Dermis blood vessel endothelial cell (primary cell): ENCODE results near the gene SLC38A3. TPM values are rescaled to one million over a fixed set of nuclear protein-coding genes. Genes with fewer than 3 reads are reported as not detected.

Experiments
- DNase-seq: peaks from one replicate; pipeline ENCODE4 v3.0.0; 2010
- total RNA-seq: library from RNA; depleted of rRNA; stranded (reverse); fragments of >200 nt; gene quantifications from 2 replicates; pipeline ENCODE4 v1.2.3, GENCODE V29; 2014

SLC38A3 gene
- total RNA-seq: not detected in 2 replicates

DNA sequence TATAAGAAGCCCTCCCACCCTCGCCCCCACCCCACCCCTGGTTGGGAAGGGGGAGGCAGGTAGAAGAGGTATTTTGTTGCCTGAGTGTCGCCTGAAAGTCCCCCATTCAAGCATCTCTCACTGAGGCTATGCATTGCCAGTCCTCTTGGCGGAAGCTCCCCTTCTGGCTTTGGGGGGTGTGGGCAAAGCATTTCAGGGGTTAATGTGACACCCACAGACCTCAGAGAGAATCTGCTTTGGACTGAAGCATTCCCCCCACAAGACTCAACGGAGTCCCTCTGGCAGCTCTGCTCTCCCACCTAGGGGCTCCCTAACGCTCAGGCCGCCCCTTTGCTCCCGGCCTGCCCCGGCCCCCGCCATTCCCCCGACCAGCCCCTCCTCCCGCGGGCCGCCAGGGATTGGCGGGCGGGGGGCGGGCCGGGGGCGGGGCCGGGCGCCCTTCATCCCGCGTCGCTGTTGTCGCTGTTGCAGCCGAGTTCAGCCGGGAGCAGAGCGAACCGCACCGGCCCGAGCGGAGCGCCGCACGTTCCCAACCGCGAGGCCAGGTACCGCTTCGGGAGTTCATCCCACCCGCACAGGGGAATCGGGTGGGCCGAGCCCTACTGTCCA, at the start of gene SLC38A3:
Gene SLC38A3, plus strand, starts transcription at position 468 of the 609 bp plus-strand sequence. CDS start 8,929 bp downstream, outside the sequence.
- peak; percentile 21 for DNase-seq

DNA sequence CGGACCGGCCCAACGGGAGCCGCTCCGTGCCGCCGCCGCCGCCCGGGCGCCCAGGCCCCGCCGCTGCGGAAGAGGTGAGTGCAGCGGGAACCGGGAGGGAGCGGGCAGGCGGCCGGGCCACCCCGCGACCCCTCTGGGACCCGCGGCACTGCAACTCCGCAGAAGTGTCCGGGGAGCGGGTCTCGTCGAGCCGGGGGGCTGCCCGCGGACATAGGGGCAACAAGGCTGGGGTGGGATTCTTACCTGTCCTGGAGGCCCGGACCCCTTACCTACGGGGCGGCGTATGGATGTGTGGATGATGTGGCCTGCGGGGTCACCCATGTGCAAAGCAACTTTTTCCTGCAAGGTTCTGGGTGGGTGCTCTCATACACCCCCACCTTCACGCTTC, 49.6 kb upstream of the SLC38A3 start:
- DNase-seq: no peak

DNA sequence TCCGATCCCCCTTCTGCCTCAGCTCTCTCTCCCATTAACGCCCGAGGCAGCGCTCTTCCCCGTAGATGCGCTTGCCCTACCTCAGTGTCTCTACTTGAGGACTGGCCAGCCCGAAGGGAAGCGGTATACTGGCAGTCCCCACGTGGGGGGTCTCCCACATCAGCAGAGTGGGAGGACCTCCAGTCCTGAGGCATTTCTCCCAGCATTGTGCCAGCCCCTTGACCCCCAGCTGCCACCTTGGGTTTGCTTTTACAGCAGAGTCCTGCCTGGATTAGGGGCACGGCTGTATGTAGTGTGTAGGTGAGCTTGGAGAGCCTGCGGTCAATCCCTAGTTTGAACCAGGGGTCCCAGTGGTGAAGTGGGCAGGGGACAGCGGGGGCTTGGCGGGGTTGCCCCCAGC, 49.2 kb upstream of the SLC38A3 start:
- DNase-seq: no peak

DNA sequence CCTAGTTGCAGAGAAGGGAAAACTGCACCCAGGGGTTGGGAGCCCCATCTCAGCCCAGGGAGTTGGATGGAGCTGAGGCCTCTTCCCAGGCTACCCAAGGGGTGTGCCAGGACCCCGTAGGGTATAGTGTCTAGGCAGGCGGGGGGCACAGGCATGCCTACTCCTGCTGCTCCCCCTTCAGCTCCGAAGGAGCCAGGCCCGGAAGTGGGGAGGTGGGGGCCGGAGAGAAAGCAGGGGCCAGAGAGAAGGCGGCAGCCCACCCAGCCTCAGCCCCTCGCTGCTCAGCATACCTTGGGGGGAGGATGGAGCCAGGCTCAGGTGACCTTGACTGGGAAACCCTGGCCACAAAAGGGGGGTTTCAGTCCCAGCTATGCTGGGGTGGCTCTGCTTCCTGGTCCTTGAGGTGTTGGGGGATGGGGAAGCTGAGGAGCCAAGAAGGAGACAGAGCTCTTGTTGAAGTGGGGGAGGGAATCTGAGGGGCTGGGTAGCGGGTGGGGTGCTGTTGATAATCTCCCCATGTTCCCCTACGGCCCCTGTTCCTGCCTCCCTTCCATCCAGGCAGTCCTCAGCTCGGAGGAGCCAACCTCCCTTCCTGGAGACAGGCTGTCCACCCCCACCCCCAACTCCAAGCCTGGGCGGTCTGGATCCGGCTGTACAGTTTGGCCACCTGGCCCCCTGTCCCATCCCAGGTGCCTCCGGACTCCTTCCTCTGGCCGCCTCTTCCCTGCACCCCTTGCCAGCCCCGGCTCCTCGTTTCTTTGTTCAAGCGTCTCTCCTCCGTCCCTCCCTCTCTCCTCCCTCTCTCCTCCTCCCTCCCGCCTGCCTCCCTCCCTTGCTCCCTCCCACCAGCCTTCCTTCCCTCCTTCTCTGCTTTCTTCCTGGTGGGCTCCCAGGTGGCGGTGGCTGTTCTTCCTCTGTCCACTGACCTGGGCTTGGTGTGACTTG, 48.2 kb upstream of the SLC38A3 start:
- no peak for DNase-seq

DNA sequence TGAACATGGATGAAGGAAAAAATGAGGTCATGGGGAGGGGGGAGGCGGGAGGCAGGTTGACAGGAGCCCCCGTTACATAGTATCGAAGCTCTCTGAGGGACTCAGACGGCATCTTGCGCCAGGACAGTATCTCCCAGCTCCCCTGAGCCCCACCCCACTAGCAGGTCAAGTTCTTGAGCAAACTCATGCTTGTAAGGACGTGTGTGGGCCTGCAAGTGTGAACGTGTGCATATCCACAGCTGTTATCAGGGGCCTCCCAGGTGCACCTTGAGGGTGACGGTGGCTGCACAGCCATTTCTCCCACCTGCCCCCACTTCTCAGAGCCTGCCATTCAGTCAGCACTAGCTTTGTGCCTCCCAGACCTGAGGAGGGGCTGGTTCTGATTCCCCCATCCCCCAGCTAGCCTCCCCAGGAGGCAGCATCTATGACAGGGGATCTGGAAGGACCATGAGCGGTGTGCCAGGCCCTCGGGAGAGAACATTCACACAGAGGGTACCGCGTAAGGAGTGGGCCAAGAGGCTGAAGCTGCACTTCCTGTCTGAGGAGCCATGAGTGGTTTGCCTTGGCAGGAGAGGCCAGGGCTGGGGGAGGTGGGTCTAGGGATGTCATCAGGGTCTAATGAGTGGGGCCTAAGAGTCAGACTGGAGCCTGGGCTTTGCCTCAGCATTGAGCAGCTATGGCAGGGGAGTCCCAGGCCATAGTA, 47.1 kb upstream of the SLC38A3 start:
- DNase-seq: peak; percentile 67

DNA sequence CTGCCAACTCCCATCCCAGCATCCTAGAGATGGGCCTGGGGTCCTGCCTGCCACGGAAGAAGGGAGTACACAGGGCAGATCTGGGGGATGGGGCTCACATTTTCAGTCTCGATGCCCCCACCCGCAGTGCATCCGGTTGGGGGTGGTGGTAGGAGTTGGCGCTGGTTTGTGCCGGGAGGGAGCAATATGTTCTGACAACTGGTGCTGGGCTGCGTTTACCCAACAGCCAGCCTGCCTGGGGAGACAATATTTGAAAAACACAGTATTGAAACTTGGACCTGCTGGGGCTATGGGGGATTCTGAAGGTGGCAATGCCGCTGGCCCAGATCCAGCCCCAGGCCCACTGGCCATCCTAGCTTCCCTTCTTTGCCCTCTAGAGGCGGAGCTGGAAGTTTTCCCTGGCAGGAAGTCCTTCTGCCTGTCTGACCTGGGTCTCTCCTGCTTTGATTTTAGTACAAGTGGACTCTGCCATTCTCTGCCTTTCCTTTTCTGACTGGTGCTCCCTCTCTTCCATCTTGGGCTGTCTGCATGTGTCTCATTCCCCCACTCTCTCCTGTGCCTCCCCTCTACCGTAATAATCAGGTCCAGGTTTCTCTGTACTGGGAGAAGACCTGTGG, 46.4 kb upstream of the SLC38A3 start:
- DNase-seq: no peak

DNA sequence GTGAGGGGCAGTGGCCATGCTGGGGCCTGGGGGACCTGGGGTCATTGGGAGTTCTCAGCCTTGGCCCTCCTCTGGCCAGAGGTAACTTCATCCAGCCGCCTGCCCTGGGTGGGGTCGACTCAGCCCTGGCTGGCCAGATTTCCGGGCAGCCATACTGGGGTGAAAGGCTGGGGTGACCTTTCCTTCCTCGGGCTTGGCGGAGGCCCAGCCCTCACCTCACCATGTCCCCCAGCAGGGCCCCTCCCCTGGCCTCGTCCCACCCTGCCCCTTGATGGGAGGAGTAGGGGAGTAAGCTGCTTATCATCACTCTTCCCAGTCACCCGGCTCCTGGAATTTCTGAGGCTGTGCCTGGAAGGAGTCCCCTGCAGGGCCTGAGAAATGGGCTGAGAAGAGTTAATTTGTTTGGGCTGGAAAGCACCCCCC, 44.5 kb upstream of the SLC38A3 start:
- no peak for DNase-seq

DNA sequence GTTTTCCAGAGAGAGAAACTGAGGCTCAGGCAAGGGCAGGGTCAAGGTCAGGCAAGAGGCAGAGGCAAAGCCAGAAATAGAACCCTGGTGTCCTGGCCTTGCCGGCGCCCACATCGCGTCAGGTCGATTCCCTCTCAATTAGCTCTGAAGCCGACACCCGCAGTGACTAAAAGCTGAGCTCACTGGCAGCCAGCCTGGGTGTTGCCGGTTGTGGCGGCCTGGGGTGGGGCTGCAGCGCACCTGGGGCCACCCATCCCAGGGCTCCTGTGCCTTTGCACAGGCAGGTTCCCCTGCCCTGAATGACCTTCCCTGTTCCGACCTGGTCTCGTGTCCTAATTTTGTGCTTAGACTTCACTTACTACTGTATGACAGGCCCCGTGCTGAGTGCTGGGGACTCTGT, 43.8 kb upstream of the SLC38A3 start:
- no peak for DNase-seq

DNA sequence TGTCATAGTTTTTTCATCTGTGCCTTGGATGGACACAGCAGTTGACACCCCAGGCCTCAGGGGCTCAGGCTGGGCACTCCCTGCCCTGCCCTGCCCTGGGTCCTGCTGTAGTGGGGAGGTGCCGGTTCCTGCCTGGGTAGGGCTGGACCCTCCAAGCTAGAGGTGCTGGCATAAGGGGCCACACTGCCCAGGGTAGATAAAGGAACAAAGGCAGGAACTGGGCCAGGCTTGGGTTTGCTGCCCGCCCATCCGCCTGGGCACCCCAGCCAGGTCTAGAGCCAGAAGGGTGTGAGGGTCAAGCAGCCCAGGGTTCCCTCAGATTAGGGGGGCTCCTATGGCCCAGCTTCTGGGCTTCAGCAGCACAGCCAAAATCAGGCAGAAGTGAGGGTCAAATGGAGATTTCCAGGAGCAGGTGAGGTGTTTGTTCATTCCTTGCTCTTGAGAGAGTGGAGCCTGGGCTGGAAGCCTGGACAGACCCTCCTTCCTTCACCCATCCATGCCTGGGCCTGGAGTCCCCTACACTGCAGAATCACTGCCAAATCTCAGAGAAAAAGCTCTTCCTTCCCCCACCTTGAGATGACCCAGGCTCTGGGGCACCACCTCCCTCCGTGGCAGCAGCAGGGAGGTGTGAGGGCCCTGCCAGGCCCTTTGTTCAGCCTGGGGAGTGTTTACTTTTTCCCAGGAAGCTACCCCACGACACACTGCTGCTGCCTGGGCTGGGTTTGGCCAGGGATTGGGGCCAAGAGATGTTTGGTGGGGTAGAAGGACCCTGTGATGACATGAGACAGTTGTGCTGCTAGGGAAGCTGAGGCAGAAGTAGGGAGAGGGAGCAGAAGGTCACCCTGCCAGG, 42.8 kb upstream of the SLC38A3 start:
- no peak for DNase-seq

DNA sequence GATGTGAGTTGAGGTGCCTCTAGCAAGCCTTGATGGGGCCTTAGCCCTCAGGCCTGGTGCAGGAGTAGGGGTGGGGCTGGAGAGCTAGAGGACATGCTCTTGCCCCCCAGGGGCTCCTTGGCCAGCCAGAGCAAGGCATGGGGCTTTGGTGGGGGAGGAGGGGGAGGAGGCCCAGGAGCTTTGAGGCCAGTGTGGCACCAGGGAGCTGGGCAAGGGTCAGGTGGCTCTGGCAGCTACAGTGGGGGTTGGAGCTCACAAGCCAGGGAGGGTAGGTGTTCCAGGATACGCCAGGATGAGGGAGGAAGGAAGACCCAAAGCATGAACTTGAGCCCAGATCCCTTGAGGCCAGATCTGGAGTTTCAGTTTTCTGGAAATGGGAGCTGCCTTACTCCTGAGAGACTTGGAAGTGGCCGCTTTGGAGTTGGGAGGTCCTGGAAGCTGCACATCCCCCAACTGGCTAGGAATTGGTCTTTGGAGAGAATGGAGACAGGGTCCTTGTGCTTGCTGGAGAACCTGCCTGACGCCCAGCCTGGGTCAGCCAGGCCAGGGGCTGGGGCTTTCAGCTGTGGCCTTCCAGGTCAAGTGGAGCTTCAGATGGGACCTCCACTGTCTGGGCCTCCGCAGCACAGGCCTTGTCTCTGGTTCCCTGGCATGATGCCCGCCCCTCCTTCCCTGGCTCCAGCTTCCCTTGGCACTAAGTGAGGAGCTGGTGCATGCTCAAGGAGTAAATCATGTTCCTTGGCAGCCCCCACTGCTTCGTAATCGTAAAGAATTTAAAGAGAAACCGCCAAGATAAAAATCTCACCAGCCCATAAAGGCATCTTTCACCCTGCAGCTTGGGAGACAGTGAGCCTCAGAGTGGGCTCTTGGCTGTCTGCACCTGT, 41.3 kb upstream of the SLC38A3 start:
- DNase-seq: peak; percentile 82

DNA sequence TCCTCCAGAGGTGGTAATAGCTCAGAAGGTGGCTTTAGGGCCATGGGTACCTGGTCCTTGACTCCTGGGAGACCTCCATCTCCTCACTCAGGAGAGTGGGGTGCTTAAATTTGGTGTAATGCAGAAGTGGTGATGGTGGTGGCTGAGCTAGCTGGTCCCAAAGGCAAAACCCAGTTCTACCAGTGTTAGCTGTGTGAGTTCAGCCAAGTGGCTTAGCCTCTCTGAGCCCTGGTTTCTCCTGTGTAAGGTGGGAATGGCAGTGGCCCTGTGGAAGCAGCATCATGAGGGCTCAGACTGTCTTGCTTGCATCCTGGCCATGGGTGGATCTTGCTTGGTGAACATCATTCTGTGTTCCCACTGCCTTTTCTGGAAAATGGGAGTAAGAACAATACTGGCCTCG, 40.6 kb upstream of the SLC38A3 start:
- DNase-seq: no peak

DNA sequence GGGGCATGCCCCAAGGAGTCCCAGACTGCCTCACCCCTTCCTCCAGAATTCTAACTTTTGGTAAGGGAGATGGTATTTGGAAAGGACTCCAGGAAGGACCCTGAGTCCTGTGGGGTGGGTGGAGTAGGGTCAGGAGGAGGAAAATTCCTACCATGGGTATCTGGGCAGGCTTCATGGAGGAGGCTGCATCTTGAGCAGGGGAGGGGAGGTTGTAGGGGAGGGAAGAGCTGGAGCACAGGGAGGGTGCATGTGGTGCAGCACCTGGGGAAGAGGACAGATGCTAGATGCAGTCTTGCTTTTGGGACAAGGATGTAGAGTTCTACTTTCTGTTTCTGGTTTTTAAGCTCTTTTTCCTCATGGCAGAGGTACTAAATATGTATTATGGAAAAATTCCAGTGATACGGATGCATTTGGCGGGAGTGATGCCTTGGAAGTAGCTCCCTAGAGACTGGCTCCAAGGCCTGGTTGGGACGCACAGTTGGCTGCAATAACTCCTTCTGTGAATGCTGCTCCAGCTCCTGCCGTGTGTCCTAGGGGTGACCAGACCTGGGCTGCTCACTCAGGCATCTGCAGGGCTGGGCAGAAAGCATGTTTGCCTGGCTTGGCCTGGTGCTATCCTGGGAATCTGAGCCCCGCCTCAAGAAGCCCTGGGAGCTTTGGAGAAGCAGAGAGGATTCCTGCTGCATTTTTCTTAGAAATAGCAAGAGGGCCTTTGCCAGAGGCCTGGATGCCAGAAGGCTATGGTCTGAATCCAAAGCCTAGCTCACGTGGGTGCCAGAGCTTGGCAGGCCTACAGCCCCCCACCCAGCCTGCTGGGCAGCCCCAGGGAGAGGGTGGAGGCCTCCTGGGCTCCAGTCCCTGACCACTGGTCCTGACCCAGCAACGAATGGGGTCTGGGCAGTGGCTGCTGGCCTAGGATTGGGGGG, 39.8 kb upstream of the SLC38A3 start:
- no peak for DNase-seq

DNA sequence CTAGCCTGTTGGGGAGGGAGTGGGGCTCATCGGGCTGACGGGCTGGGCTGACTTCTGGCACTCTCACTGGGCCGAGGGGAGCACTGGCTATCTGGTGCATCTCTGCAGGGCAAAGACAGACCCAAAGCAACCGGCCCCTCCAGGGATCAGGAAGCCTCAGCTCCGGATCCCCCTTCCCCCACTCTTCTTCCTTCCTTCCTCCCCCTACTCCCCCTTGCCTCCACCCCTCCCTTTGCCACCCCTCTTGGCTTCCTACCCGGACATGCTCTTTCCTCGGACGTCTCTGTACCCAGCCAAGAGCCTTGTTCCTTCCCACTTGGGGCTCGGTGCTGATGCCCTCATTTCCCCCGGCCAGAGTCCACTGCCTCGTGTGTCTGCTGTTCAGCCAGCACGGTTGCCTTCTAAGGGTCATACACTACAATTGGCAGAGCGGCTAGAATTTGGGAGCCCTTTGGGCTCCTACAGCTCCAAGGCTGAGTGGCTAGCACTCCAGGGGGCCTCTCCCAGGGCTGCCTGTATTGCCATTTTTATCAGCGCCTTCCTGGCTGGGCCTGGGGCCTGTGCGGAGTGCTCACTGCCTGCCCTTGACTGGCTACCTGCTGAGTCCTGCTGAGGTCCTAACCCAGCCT, 39.0 kb upstream of the SLC38A3 start:
- DNase-seq: peak; percentile 56

DNA sequence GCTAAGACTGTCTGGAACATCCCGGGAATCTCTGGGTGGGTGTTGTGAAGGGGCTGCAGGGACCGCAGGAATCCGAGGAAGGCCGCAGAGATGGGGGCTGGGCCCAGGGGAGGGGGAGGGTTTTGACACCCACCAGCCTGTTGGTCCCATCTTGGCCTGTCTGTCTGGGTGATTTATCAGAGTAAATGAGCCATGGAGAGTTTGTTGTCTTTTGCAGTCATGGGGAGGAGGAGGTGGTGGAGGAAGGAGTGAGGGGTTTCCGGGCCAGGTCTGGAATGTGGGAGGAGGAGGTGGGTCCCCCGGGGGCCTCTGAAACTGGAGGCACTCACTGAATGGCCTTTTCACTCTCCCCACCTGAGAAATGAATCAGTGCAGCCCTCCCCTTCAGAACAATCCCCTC, 38.5 kb upstream of the SLC38A3 start:
- DNase-seq: peak; percentile 61

DNA sequence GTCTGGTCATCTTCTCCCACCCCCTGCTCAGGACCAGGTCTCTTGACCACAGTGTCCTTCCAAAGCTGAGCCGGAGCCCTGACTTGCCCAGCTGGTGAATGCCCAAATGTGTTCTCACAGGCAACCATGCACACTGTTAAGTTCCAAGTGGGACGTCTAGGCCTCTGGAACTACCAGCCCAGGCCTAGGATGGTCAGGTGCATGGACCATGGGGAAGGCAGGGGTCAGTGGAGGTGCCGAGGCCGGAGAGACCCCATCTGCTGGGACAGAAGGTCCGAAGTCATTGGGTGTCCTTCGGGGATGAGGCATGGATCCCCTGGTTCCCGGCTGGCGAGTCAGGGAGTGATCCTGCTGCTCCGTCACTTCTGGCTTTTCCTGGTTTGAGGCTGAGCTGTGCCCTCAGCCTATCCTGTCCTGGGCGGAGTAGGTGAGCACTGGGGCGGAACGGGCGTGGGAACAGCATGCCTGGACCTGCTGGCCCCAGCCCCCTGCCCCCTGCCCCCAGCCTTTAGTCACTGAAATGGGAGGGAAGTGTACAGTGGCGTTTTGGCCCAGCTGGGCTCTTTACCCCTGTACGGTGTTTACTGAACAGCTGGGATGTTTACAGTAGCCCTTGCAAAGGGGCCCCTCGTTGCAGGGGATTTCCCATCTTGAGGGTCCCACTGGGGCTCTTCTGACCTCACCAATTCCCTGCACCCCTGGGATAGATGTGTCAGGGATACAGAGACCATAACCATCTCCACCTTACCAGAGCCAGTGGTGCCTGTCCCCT, 37.8 kb upstream of the SLC38A3 start:
- peak; percentile 61 for DNase-seq

DNA sequence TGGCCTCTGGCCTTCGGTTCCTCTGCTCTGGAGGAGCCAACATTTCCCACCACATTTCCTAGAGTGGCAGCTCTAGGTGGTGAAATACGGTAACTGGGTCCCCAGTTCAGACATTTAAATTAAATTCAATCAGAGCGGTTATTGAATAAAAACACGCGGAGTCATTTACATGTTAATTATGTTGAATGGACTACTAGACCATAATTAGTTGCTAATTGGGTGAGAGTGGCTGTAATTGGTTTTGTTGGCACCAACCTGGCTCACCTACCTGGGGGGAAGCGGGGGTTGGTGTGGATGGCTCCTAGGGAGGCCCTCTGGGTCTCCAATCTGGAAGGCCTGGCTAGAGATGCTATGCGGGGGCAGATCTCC, 37.2 kb upstream of the SLC38A3 start:
- DNase-seq: no peak

DNA sequence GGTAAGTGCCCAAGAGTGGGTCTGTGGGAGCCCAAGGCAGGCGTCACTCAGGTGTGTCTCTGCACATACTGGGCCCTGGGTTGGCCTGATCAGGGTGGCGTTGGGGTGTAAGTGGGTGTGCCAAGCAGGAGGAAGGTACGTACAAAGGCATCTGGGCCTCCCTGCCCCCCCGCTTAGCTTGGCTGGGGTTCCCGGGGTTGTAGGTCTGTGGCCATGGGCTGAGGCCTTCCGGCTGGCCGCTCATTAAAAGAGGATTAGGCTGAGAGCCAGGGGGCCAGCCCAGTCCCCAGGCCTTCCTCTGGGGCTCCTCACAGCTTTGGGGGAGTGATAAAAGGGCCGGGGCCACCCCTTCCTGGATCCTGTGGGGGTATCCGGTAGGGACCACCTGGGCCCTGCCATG, 36.7 kb upstream of the SLC38A3 start:
- DNase-seq: peak; percentile 50

DNA sequence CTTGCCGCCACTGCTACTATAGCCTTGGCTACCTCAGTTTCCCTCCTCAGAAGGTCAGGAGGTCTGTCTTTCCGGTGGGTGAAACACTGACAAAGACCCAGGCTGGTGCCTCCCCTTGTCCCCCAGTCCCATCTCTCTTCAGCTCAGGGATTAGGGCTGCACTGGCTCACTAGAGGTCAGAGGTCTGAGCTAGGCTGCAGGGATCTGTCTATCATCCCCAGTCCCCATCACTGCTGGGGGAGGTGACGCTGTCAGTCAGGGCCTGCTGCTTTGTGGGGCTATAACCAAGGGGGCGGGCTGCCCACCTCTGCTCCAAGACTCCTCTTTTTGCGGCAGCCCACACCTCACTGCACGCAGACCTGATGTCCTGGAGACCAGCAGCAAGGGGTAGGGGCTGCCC, 36.3 kb upstream of the SLC38A3 start:
- no peak for DNase-seq
